ENCODE measurements around the gene PCLAF. TPM values are rescaled to one million over a fixed set of nuclear protein-coding genes. Genes with fewer than 3 reads are reported as not detected.

The PCLAF gene
- total and polyA plus RNA-seq, 2 of the 8 experiments (the other 6 are each of a cell fraction or from before 2014, with no cell fraction given) = 76.2 to 124 TPM

DNA sequence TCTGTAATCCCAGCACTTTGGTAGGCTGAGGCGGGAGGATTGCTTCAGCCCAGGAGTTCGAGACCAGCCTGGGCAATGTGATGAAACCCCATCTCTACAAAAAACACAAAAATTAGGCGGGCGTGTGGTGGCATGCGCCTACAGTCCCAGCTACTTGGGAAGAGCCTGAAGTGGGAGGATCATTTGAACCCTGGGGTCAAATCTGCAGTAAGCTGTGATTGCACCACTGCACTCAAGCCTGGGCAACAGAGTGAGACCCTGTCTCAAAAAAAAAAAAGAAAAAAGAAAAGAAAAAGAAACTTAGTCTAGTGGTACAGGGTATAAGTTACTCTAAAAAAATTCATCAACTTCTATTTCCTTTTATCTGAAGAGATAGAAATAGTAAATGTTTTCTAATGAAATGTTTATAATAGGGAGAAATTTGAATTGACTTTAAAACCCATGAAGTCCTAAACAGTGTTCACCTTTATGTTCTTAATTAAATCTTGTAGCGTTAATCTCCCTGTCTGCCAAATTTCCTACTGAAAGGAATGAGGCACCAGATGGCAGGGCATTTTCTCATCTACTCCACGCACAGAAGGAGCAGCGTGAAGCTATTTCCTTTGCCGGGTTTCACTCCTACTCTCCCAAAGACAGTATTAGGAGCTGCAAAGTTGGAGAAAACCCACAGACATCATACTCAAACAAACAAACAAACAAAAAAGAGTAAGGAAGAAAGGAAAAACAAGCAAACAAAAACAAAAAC, 1.9 kb downstream of the PCLAF start (continued):
- no peak for TF ChIP-seq HDAC6 (IDR thresholded peaks at IDR 0.05; ENCODE audit: low read depth, low read length)

Measured in H1 (cell line).